Limb (tissue), 2 donors: ENCODE data around the gene CD44.

ENCODE experiments used
- DNase-seq, 2 donors: peaks; one replicate each; pipeline ENCODE4 v3.0.0-alpha.2; 2016; ENCODE audit errors: extremely low spot score in 2 of 2

The CD44 gene

GRCh38 chr11:35158701-35159510, 19.9 kb downstream of the CD44 start:
- peak; percentile 57 to 80 for DNase-seq

- DNase-seq = no peak
Measured at GRCh38 chr11:35160246-35160824, 21.4 kb downstream of the CD44 start.

GRCh38 chr11:35160902-35161597, 22.1 kb downstream of the CD44 start:
- DNase-seq = no peak

GRCh38 chr11:35162745-35163144, 23.8 kb downstream of the CD44 start:
- no peak for DNase-seq

GRCh38 chr11:35163209-35163608, 24.2 kb downstream of the CD44 start:
- DNase-seq = no peak

GRCh38 chr11:35163702-35164496, 24.9 kb downstream of the CD44 start:
- no peak for DNase-seq

- DNase-seq = no peak
Measured at GRCh38 chr11:35165030-35165422, 26.1 kb downstream of the CD44 start.

- DNase-seq = no peak
Measured at GRCh38 chr11:35165423-35166368, 26.7 kb downstream of the CD44 start.

GRCh38 chr11:35166369-35167360, 27.7 kb downstream of the CD44 start:
- DNase-seq = no peak

- DNase-seq = no peak
Measured at GRCh38 chr11:35167426-35167954, 28.5 kb downstream of the CD44 start.

GRCh38 chr11:35168671-35169070, 29.7 kb downstream of the CD44 start:
- DNase-seq = no peak

- no peak for DNase-seq
Measured at GRCh38 chr11:35169112-35169511, 30.1 kb downstream of the CD44 start.

GRCh38 chr11:35169754-35170153, 30.8 kb downstream of the CD44 start:
- no peak for DNase-seq

GRCh38 chr11:35170503-35170902, 31.5 kb downstream of the CD44 start:
- no peak for DNase-seq

- DNase-seq = no peak
Measured at GRCh38 chr11:35171226-35171625, 32.3 kb downstream of the CD44 start.

- DNase-seq = no peak
Measured at GRCh38 chr11:35173011-35173511, 34.1 kb downstream of the CD44 start.

GRCh38 chr11:35173616-35174566, 34.9 kb downstream of the CD44 start:
- DNase-seq = no peak

- no peak for DNase-seq
Measured at GRCh38 chr11:35174666-35175065, 35.7 kb downstream of the CD44 start.
